Measurements from ENCODE around the gene LMX1A.

The LMX1A gene

DNA sequence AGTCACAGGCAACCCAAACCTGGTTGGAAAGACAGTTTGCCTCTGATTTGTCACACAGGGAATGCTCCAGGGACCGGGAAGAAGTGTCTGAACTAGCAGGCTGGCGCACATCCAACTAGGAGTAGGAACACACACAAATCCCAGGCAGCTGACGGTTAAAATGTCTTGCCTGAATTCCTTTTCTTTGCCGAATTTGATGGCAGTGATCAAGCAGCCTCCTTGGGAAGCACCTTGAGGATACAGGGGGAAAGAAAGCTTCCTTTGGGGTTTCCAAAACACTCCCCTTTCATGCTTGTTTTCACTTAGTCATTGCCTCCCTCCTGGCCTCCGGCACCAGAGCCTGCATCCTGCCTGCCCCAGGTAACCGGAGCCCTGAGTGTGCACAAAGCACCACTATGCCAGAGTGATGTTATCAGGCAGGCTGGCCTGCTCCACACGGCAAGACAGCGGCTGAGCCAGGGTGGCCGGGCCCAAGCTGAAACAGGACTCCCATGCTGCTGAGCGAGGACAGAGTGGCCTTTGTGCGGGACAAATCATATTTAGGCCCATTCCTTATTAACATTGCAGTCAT is 193.8 kb downstream of the LMX1A start:
- DNase-seq (ENCODE audit: low spot score) = no peak

DNA sequence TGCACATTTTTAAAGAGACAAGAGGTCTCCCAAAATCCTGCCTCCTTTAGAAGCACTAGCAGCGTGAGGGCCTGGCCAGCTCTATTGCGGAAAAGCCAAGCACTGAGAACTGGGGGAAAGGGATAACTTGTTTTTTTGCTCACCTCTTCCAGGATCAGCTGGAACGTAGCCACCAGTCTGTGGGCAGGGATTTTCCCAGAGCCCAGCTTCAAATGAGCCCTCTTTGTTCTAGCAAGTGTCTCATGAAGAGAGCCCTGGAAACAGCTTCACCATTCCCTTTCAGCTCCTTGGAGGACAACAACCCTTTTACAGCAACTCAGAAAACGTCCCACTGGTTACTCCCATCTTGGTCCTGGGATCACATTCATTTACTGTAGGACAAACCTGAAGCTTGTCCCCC is 195.4 kb downstream of the LMX1A start:
- DNase-seq (ENCODE audit: low spot score) = no peak

DNA sequence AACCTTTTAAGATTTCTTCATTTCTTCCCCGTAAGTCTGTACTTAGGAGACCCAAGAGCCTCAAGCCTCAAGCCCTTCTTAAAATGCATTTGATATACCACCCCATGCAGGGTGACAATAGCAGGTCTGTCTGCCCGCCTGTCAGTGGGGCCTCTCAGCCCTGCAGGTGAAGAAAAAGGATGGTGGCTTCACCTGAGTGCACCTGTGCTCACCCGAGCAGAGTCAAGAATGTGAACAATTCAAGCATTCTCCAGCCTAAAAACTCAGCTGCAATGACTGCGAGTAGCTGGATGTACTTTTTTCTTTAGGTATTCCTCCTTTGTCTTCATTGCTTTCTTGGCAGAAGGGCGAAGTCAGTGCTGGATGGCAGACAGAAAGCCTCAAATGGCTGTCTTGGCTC is 203.3 kb downstream of the LMX1A start:
- DNase-seq (ENCODE audit: low spot score) = no peak

DNA sequence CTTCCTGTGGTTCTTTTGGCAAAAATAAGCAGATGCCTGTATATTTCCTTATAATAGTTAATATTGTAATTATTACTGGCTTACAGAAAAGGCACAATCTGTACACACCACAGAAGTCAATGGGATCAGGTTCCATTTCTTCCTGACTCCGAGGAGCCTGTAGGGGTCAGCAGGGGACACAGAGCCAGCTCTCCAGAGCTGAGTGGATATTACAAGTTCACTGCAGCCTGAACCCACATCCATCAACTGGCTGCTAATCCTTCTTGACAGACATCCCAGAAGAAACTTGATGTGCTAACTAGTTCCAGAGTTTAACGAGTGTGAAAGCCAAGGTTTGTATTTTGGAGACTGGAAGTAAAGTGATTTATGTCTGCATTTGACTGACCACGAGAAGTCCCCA is 203.8 kb downstream of the LMX1A start:
- DNase-seq (ENCODE audit: low spot score) = no peak

DNA sequence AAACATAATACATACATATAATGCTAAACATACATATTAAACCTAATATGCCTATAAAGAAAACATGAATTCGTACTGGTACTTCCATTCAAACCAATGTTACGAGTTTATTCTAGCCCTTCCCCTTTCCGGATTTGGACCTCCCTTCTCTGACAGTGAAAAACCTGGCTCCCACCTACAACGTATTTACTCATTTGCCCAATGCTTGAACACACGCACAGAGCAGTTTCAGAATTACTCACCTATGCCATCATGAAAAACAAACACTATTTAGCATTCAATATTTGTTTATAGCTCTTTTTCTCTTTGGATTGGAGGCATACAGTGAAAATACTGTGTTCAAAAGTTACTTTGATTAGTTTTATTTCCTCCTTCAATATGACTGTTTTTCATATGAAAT is 204.4 kb downstream of the LMX1A start:
- DNase-seq (ENCODE audit: low spot score) = no peak
